DND-41 (cell line): ENCODE data around the gene CDCP1.

Experiments
- CTCF ChIP-seq: IDR thresholded peaks from 2 replicates; pipeline ENCODE4 v1.5.1; 2012; ENCODE audit warnings: borderline replicate concordance, low read length, moderate library complexity, mild to moderate bottlenecking; ENCODE audit not compliant: poor library complexity, severe bottlenecking; ENCODE audit errors: extremely low read depth
- EZH2 ChIP-seq: IDR thresholded peaks from 3 replicates; pipeline ENCODE4 v1.6.1; 2012; ENCODE audit warnings: borderline replicate concordance, low read depth, mild to moderate bottlenecking, moderate library complexity, low read length, inconsistent platforms; ENCODE audit not compliant: severe bottlenecking

DNA sequence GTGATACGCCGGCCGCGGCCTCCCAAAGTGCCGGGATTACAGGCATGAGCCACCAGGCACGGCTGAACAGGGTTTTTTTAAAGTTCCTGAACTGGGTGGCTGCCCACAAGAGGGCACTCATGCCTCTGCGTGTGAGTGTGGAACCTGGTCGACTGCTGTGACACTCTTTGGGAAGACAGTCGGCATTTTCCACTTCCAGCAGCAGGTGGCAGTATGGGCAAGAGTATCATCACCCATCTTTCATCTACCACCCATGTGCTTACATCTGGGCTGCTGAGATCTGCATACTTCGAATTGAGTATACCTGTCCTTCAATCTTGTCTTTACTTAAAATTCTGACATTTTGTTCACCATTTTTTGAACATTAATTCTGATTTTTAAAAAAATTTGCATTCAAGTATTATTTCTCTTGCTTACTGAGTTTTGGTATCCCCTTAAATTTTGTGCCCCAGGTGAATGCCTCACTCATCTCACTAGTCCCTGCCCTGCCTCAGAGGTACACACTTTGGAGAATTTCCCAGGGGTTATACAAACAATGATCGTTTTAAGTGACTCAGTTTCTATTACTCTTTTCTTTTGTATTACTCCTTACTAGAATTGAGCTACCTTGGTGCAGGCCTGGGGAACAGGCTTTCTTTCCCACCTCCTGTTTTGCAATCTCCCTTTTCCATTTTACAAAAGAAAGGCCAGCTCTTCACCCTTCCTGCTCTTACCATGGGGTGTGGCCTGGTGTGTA lies 108.3 kb downstream of the CDCP1 start:
- TF ChIP-seq CTCF (peak; percentile 96), EZH2 (no peak)
